OCI-LY7 (cell line): ENCODE measurements around the gene SHC1. TPM values are rescaled to one million over a fixed set of nuclear protein-coding genes. Genes with fewer than 3 reads are reported as not detected.

Experiments used
- BruUV-seq: library from RNA; stranded (reverse); fragments of 400-500 nt; replicated peaks from 2 replicates; lab custom pipeline; 2021; lab: Mats Ljungman, UMichigan
- CTCF ChIA-PET: fragments of 300-600 bp; sonication (Branson Sonifier 250); formaldehyde crosslinking; loops from one replicate; lab custom pipeline; 2022; ENCODE audit warnings: antibody characterized with exemption; ENCODE audit not compliant: unreplicated experiment; lab: Charles Lee
- POLR2A ChIA-PET: fragments of 300-600 bp; sonication (Branson Sonifier 250); formaldehyde crosslinking; loops from one replicate; lab custom pipeline; 2022; ENCODE audit warnings: antibody characterized with exemption; lab: Charles Lee
- DNase-seq: peaks from one replicate; pipeline ENCODE4 v3.0.0-alpha.2; 2015; ENCODE audit warnings: low spot score
- H2AFZ ChIP-seq: fragments of 200-600 bp; sonication (generic), shearing (Covaris generic); 2 replicates; pipeline ENCODE4 v1.6.1; 2014; ENCODE audit warnings: mild to moderate bottlenecking, antibody characterized with exemption, low read length, moderate library complexity
- H3K27ac ChIP-seq: fragments of 200-600 bp; sonication (generic); 2 replicates; pipeline ENCODE4 v1.5.1; 2014; ENCODE audit warnings: mixed run types, low read depth, mild to moderate bottlenecking, moderate library complexity, low read length, inconsistent platforms; ENCODE audit not compliant: poor library complexity, severe bottlenecking
- H3K36me3 ChIP-seq: fragments of 200-600 bp; sonication (generic); 2 replicates; pipeline ENCODE4 v1.6.1; 2014; ENCODE audit warnings: mild to moderate bottlenecking, antibody characterized with exemption, low read length, moderate library complexity, mixed read lengths; ENCODE audit not compliant: insufficient read depth
- H3K4me1 ChIP-seq: fragments of 200-600 bp; sonication (generic); 2 replicates; pipeline ENCODE4 v1.5.1; 2014; ENCODE audit warnings: mild to moderate bottlenecking, low read length; ENCODE audit not compliant: insufficient read depth, poor library complexity, severe bottlenecking
- H3K4me2 ChIP-seq: fragments of 200-600 bp; sonication (generic); 2 replicates; pipeline ENCODE4 v1.6.1; 2014; ENCODE audit warnings: mild to moderate bottlenecking, low read length
- H3K4me3 ChIP-seq: fragments of 200-600 bp; sonication (generic); 2 replicates; pipeline ENCODE4 v1.5.1; 2014; ENCODE audit warnings: mild to moderate bottlenecking, low read depth, low read length; ENCODE audit not compliant: poor library complexity, severe bottlenecking
- H3K79me2 ChIP-seq: fragments of 200-600 bp; sonication (generic); 2 replicates; pipeline ENCODE4 v1.6.1; 2016; ENCODE audit warnings: low read depth, mild to moderate bottlenecking, low read length, moderate library complexity, mixed read lengths; ENCODE audit not compliant: insufficient read depth
- H3K9me2 ChIP-seq: fragments of 200-600 bp; sonication (generic); 2 replicates; pipeline ENCODE4 v1.6.1; 2016; ENCODE audit warnings: mild to moderate bottlenecking, low read length, mixed read lengths; ENCODE audit not compliant: insufficient read depth
- H3K9me3 ChIP-seq: fragments of 200-600 bp; sonication (generic); 2 replicates; pipeline ENCODE4 v1.6.1; 2014; ENCODE audit warnings: mild to moderate bottlenecking, mixed run types, low read length, mixed read lengths
- H4K20me1 ChIP-seq: fragments of 200-600 bp; sonication (generic); 2 replicates; pipeline ENCODE4 v1.6.1; 2014; ENCODE audit warnings: mild to moderate bottlenecking, antibody characterized with exemption, low read length, moderate library complexity, mixed read lengths; ENCODE audit not compliant: insufficient read depth
- EZH2phosphoT487 ChIP-seq: fragments of 200-600 bp; sonication (generic); IDR thresholded peaks from 2 replicates; pipeline ENCODE4 v1.6.1; 2018; ENCODE audit warnings: low read depth, borderline replicate concordance, mild to moderate bottlenecking, mixed run types, antibody characterized with exemption, low read length, moderate library complexity, mixed read lengths
- intact Hi-C: fragments of 100-400 bp; cut with micrococcal nuclease; formaldehyde crosslinking; loops from one replicate; pipeline ENCODE4 v1.10.0; 2022; ENCODE audit not compliant: unreplicated experiment
- total RNA-seq, 2 experiments: library from RNA; depleted of rRNA in 1 of 2; stranded (reverse); fragments of >200 nt in 1 of 2; shearing (Covaris generic) in 1 of 2; gene quantifications; 2 replicates each; pipeline ENCODE4 v1.2.3, GENCODE V29; 2014 to 2022
- TF ChIP-seq, protein P1 (sequence below): fragments of 200-600 bp; sonication (generic); conservative IDR thresholded peaks from 2 replicates; pipeline ENCODE4 v1.5.1; 2014; ENCODE audit warnings: mild to moderate bottlenecking, antibody characterized with exemption, low read length, moderate library complexity, mixed read lengths

The SHC1 gene
- total RNA-seq, 2 experiments from 2014 or later, result 37.6 to 77.4 TPM

DNA sequence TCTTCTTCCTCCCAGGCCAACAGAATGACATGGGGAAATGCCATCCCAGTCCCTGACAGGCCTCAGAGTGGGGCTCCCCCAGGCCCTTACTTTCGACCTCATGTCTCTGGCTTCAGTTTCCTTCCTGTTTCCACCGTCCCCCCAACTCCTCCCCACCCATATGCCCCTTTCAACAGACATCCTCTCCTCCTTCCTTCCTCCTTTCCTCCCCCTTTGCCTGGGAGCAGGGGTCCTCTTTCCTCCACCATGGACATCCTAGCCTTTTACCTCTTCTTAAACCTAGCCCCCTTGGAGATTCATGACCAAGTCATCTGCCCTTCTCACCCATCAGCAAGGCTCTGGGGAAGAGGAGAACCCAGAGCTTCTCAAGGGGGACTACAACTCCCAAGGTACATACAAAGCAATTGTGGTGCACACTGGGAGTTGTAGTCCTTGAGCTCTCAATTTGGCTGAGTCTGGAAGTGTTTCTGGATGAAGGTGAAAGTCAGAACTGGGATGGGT lies 36.1 kb upstream of the SHC1 start:
- H3K27ac ChIP-seq, result peak overlapping the region; percentile 77
- CTCF ChIA-PET, result interaction anchor here (1.1 kb wide), 1 partner anchor 168 kb away, joined by 3 read pairs; no protein-coding TSS in a partner anchor
- H3K9me2 ChIP-seq, result no peaks in the 10 kb centered on the region
- intact Hi-C loops, result no loop called here
- BruUV-seq, result no TSS peak
- H2AFZ ChIP-seq, result no peak overlapping the region
- H3K4me3 ChIP-seq, result peak overlapping the region; percentile 12
- no peaks in the 10 kb centered on the region for H3K36me3 ChIP-seq
- POLR2A ChIA-PET, result no interaction called here
- H3K4me1 ChIP-seq, result peaks cover 61% of the 10 kb centered on the region
- peaks cover 10% of the 10 kb centered on the region; the same call in 1 of the 2 replicates for H3K79me2 ChIP-seq
- H3K4me2 ChIP-seq, result peak overlapping the region; percentile 93
- TF ChIP-seq EZH2phosphoT487, result no peak
- TF ChIP-seq, protein P1, sequence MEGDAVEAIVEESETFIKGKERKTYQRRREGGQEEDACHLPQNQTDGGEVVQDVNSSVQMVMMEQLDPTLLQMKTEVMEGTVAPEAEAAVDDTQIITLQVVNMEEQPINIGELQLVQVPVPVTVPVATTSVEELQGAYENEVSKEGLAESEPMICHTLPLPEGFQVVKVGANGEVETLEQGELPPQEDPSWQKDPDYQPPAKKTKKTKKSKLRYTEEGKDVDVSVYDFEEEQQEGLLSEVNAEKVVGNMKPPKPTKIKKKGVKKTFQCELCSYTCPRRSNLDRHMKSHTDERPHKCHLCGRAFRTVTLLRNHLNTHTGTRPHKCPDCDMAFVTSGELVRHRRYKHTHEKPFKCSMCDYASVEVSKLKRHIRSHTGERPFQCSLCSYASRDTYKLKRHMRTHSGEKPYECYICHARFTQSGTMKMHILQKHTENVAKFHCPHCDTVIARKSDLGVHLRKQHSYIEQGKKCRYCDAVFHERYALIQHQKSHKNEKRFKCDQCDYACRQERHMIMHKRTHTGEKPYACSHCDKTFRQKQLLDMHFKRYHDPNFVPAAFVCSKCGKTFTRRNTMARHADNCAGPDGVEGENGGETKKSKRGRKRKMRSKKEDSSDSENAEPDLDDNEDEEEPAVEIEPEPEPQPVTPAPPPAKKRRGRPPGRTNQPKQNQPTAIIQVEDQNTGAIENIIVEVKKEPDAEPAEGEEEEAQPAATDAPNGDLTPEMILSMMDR, result no peak
- H3K9me3 ChIP-seq, result no peaks in the 10 kb centered on the region
- H4K20me1 ChIP-seq, result no peaks in the 10 kb centered on the region
- DNase-seq, result peak; percentile 71

DNA sequence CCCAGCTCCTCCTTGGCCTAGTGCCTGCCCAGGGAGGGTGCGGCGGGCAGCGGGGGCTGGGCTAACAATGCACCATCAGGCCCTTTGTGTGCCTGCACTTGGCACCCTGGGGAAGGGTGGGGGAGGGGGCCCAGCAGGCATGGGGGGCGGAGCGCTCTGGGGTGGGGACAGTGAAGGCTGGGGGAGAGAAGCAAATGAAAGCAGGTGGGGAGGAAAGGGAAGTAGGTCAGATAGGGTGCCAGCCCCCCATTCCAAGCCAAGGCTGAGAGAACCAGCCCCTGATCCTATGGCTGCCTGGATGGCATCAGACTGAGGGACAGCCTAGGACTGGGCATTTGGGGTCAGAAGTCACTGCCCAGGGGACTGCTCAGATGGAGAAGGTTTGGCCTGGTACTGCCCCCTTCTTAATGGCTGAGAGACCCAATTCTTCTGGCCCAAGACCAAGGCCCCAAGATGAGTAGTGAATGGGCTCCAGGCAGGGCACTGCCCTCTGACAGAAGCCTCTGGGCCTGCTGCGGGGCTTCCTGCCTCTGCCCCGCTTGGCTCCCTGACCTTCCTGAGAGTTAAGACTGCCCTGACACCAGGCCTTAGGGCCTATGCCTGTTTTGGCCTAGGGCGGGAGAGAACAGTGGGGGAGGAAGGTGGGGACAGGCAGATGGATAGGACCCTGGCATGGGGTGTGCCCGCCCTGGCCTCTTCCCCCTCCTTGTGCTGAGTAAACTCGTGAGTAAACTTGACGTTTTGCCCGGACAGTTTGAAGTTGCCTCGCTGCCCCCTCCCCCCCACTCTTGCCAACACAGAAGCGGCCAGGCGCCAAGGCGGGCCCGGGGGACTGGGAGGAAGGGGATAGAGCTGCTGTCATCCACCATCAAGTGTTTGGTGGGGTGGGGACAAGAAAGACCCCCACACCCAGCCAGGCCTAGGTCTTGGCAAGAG lies 34.8 kb upstream of the SHC1 start:
- no peaks in the 10 kb centered on the region for H3K9me2 ChIP-seq
- CTCF ChIA-PET, result interaction anchor here (0.7 kb wide), 1 partner anchor 1144 kb away, joined by 5 read pairs; no protein-coding TSS in a partner anchor
- no peak overlapping the region for H2AFZ ChIP-seq
- BruUV-seq, result no TSS peak
- H3K79me2 ChIP-seq, result peaks cover 10% of the 10 kb centered on the region; the same call in 1 of the 2 replicates
- POLR2A ChIA-PET, result interaction anchor here (0.7 to 2.0 kb wide), 4 partner anchors 11 to 866 kb away, joined by 3 to 10 read pairs (median 4); no protein-coding TSS in a partner anchor
- peak; percentile 57 for DNase-seq
- TF ChIP-seq, protein P1, result no peak
- no peak for TF ChIP-seq EZH2phosphoT487
- H3K9me3 ChIP-seq, result no peaks in the 10 kb centered on the region
- no peaks in the 10 kb centered on the region for H4K20me1 ChIP-seq
- intact Hi-C loops, result no loop called here
- H3K36me3 ChIP-seq, result no peaks in the 10 kb centered on the region
- peak overlapping the region; percentile 93 for H3K4me2 ChIP-seq
- H3K4me3 ChIP-seq, result peak overlapping the region; percentile 87
- H3K27ac ChIP-seq, result peak overlapping the region; percentile 77
- H3K4me1 ChIP-seq, result peaks cover 64% of the 10 kb centered on the region
